Measurements from ENCODE around the gene EID2. TPM values are rescaled to one million over a fixed set of nuclear protein-coding genes. Genes with fewer than 3 reads are reported as not detected.

Gene EID2
- total RNA-seq, 1 experiment from 2014 or later, result 8.5 TPM

GRCh38 chr19:39514840-39515550, 25.0 kb downstream of the EID2 start, which contains the start of gene SELENOV:
Gene SELENOV, plus strand, starts transcription at chr19:39515139. Its CDS starts 74 bp downstream, at chr19:39515213.
- ChIA-PET CTCF (interaction anchor here (0.5 kb wide), 1 partner anchor 626 kb away, joined by 3 read pairs; no protein-coding TSS in a partner anchor), POLR2A (no interaction called here)
- no TSS peak for BruUV-seq (replicated peaks)
- no peaks in the 10 kb centered on the region for H3K36me3 Mint-ChIP-seq (ENCODE audit: insufficient read depth, unreplicated experiment)
- H3K27ac Mint-ChIP-seq (ENCODE audit: low read depth, unreplicated experiment), result no peak within 1 kb of the TSS
- peak within 1 kb of the TSS; percentile 44 for H3K4me3 Mint-ChIP-seq (ENCODE audit: unreplicated experiment)
- no peak for TF ChIP-seq CTCF (IDR thresholded peaks at IDR 0.05; ENCODE audit: unreplicated experiment)
- H3K27me3 Mint-ChIP-seq (ENCODE audit: insufficient read depth, unreplicated experiment), result peaks cover 44% of the 10 kb centered on the region
- no peak for DNase-seq (ENCODE audit: unreplicated experiment)
- no peaks in the 10 kb centered on the region for H3K9me3 Mint-ChIP-seq (ENCODE audit: unreplicated experiment)
- intact Hi-C loops (cut with micrococcal nuclease), result no loop called here
- peaks cover 8% of the 10 kb centered on the region for H3K4me1 Mint-ChIP-seq (ENCODE audit: insufficient read depth, unreplicated experiment)

- H3K9me3 Mint-ChIP-seq (ENCODE audit: unreplicated experiment), result no peaks in the 10 kb centered on the region
- CTCF ChIA-PET, result interaction anchor here (0.7 to 1.2 kb wide), 3 partner anchors 9 to 38 kb away, joined by 3 to 4 read pairs (median 3); partner anchors contain the start of gene EID2B
- H3K27ac Mint-ChIP-seq (ENCODE audit: low read depth, unreplicated experiment), result no peak overlapping the region
- no TSS peak for BruUV-seq (replicated peaks)
- H3K4me1 Mint-ChIP-seq (ENCODE audit: insufficient read depth, unreplicated experiment), result peaks cover 8% of the 10 kb centered on the region
- intact Hi-C loops (cut with micrococcal nuclease), result no loop called here
- no peak for DNase-seq (ENCODE audit: unreplicated experiment)
- TF ChIP-seq CTCF (IDR thresholded peaks at IDR 0.05; ENCODE audit: unreplicated experiment), result no peak
- H3K4me3 Mint-ChIP-seq (ENCODE audit: unreplicated experiment), result no peak overlapping the region
- H3K36me3 Mint-ChIP-seq (ENCODE audit: insufficient read depth, unreplicated experiment), result no peaks in the 10 kb centered on the region
- POLR2A ChIA-PET, result interaction anchor here (0.6 to 1.4 kb wide), 2 partner anchors 19 to 47 kb away, joined by 3 read pairs; partner anchors contain the start of gene EID2B
- peaks cover 50% of the 10 kb centered on the region for H3K27me3 Mint-ChIP-seq (ENCODE audit: insufficient read depth, unreplicated experiment)
These were observed 27.0 kb downstream of the EID2 start for GRCh38 chr19:39512988-39513387.

GRCh38 chr19:39509233-39509632, 30.7 kb downstream of the EID2 start:
- Mint-ChIP-seq H3K27ac (ENCODE audit: low read depth, unreplicated experiment) (no peak overlapping the region), H3K27me3 (ENCODE audit: insufficient read depth, unreplicated experiment) (peaks cover 41% of the 10 kb centered on the region), H3K4me3 (ENCODE audit: unreplicated experiment) (no peak overlapping the region), H3K4me1 (ENCODE audit: insufficient read depth, unreplicated experiment) (no peaks in the 10 kb centered on the region), H3K9me3 (ENCODE audit: unreplicated experiment) (no peaks in the 10 kb centered on the region), H3K36me3 (ENCODE audit: insufficient read depth, unreplicated experiment) (no peaks in the 10 kb centered on the region)
- ChIA-PET CTCF (interaction anchor here (0.6 kb wide), 2 partner anchors 30 to 69 kb away, joined by 3 read pairs; no protein-coding TSS in a partner anchor), POLR2A (interaction anchor here (0.6 kb wide), 1 partner anchor 165 kb away, joined by 3 read pairs; no protein-coding TSS in a partner anchor)
- no peak for TF ChIP-seq CTCF (IDR thresholded peaks at IDR 0.05; ENCODE audit: unreplicated experiment)
- no peak for DNase-seq (ENCODE audit: unreplicated experiment)
- no TSS peak for BruUV-seq (replicated peaks)
- intact Hi-C loops (cut with micrococcal nuclease), result no loop called here

GRCh38 chr19:39508629-39509028, 31.3 kb downstream of the EID2 start:
- intact Hi-C loops (cut with micrococcal nuclease), result no loop called here
- DNase-seq (ENCODE audit: unreplicated experiment), result no peak
- peaks cover 35% of the 10 kb centered on the region for H3K27me3 Mint-ChIP-seq (ENCODE audit: insufficient read depth, unreplicated experiment)
- no peaks in the 10 kb centered on the region for H3K36me3 Mint-ChIP-seq (ENCODE audit: insufficient read depth, unreplicated experiment)
- no peak overlapping the region for H3K4me3 Mint-ChIP-seq (ENCODE audit: unreplicated experiment)
- H3K9me3 Mint-ChIP-seq (ENCODE audit: unreplicated experiment), result no peaks in the 10 kb centered on the region
- CTCF ChIA-PET, result interaction anchor here (0.6 kb wide), 2 partner anchors 31 to 68 kb away, joined by 3 read pairs; no protein-coding TSS in a partner anchor
- no TSS peak for BruUV-seq (replicated peaks)
- no peaks in the 10 kb centered on the region for H3K4me1 Mint-ChIP-seq (ENCODE audit: insufficient read depth, unreplicated experiment)
- H3K27ac Mint-ChIP-seq (ENCODE audit: low read depth, unreplicated experiment), result no peak overlapping the region
- TF ChIP-seq CTCF (IDR thresholded peaks at IDR 0.05; ENCODE audit: unreplicated experiment), result no peak
- POLR2A ChIA-PET, result interaction anchor here (0.6 kb wide), 1 partner anchor 165 kb away, joined by 3 read pairs; no protein-coding TSS in a partner anchor

Measured in MCF 10A (cell line).